HL-60 (cell line): ENCODE results near the gene IGHMBP2.

Source experiments
- DNase-seq, 2 experiments: peaks; one replicate each; pipeline ENCODE4 v3.0.0-alpha.2; 2010 to 2020; ENCODE audit warnings: low read depth in 1 of 2, low spot score in 1 of 2
- H3K27ac ChIP-seq: fragments of 250-450 bp; sonication (Bioruptor Pico); replicated peaks from 2 replicates; pipeline ENCODE4 v1.5.1; 2020; ENCODE audit warnings: mild to moderate bottlenecking, moderate library complexity
- H3K27me3 ChIP-seq: fragments of 250-450 bp; sonication (Bioruptor Pico); 2 replicates; pipeline ENCODE4 v1.5.1; 2021; ENCODE audit warnings: mild to moderate bottlenecking, moderate library complexity; ENCODE audit not compliant: insufficient read depth, poor library complexity, severe bottlenecking
- H3K4me3 ChIP-seq: replicated peaks from 2 replicates; pipeline ENCODE4 v1.5.1; 2011; ENCODE audit warnings: mild to moderate bottlenecking, control low read depth, low read length; ENCODE audit not compliant: insufficient read depth
- GABPA ChIP-seq: IDR thresholded peaks from 2 replicates; pipeline ENCODE4 v1.6.1; 2012; ENCODE audit warnings: low read depth
- POLR2AphosphoS5 ChIP-seq: IDR thresholded peaks from 2 replicates; pipeline ENCODE4 v1.6.1; 2012; ENCODE audit warnings: low read depth
- SPI1 ChIP-seq: IDR thresholded peaks from 2 replicates; pipeline ENCODE4 v1.6.1; 2012; ENCODE audit warnings: low read depth, mild to moderate bottlenecking, borderline replicate concordance
- TF ChIP-seq, protein P1 (sequence below): IDR thresholded peaks from 2 replicates; pipeline ENCODE4 v1.6.1; 2012; ENCODE audit warnings: low read depth; ENCODE audit not compliant: insufficient replicate concordance
- TF ChIP-seq, protein P2 (sequence below): IDR thresholded peaks from one replicate; pipeline ENCODE4 v1.5.1; 2011; ENCODE audit warnings: low read length, control low read depth, inconsistent platforms; ENCODE audit not compliant: insufficient read depth

IGHMBP2 gene

DNA sequence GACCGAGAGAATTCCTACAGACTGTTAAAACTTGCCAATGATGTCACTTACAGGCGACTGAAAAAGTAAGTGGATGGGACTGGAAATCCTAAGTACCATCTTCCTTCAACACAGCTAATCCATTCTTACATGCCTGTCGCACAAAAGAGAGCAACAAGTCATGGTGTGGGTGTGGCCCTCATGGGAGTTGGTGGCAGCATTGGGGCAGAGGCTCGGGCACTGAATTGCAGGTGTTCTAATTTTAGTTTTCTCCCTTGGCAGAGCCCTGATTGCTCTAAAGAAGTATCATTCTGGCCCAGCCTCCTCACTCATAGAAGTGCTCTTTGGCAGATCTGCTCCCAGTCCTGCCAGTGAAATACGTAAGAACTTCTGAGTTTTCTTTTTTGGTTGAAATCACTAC is 4.6 kb downstream of the IGHMBP2 start:
- no peak for TF ChIP-seq GABPA
- TF ChIP-seq, protein P1, sequence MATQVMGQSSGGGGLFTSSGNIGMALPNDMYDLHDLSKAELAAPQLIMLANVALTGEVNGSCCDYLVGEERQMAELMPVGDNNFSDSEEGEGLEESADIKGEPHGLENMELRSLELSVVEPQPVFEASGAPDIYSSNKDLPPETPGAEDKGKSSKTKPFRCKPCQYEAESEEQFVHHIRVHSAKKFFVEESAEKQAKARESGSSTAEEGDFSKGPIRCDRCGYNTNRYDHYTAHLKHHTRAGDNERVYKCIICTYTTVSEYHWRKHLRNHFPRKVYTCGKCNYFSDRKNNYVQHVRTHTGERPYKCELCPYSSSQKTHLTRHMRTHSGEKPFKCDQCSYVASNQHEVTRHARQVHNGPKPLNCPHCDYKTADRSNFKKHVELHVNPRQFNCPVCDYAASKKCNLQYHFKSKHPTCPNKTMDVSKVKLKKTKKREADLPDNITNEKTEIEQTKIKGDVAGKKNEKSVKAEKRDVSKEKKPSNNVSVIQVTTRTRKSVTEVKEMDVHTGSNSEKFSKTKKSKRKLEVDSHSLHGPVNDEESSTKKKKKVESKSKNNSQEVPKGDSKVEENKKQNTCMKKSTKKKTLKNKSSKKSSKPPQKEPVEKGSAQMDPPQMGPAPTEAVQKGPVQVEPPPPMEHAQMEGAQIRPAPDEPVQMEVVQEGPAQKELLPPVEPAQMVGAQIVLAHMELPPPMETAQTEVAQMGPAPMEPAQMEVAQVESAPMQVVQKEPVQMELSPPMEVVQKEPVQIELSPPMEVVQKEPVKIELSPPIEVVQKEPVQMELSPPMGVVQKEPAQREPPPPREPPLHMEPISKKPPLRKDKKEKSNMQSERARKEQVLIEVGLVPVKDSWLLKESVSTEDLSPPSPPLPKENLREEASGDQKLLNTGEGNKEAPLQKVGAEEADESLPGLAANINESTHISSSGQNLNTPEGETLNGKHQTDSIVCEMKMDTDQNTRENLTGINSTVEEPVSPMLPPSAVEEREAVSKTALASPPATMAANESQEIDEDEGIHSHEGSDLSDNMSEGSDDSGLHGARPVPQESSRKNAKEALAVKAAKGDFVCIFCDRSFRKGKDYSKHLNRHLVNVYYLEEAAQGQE, result no peak
- no peak for TF ChIP-seq POLR2AphosphoS5
- no peak for TF ChIP-seq SPI1
- no peaks in the 10 kb centered on the region for H3K27me3 ChIP-seq
- no peak overlapping the region for H3K27ac ChIP-seq
- DNase-seq, result no peak
- no peak overlapping the region for H3K4me3 ChIP-seq

DNA sequence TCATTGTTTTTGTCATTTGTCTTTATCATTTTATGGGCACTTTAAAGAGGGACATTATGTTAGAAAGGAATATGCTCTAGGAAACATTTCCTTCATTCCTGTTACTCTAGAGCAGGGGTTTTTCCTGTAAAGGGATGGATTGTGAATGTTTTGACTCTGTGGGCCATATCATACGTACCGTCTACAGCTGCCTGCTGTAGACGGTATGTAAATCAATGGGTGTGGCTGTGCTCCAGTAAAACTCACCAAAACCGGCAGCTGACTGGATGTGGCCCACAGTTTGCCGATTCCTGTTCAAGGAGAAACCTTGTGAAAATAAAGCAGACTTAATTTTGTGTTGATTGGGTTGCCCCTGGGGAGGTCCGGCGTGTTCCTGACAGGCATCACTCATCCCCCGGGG is 7.3 kb downstream of the IGHMBP2 start:
- no peak overlapping the region for H3K4me3 ChIP-seq
- TF ChIP-seq GABPA (no peak), POLR2AphosphoS5 (no peak), SPI1 (no peak)
- TF ChIP-seq, protein P2, sequence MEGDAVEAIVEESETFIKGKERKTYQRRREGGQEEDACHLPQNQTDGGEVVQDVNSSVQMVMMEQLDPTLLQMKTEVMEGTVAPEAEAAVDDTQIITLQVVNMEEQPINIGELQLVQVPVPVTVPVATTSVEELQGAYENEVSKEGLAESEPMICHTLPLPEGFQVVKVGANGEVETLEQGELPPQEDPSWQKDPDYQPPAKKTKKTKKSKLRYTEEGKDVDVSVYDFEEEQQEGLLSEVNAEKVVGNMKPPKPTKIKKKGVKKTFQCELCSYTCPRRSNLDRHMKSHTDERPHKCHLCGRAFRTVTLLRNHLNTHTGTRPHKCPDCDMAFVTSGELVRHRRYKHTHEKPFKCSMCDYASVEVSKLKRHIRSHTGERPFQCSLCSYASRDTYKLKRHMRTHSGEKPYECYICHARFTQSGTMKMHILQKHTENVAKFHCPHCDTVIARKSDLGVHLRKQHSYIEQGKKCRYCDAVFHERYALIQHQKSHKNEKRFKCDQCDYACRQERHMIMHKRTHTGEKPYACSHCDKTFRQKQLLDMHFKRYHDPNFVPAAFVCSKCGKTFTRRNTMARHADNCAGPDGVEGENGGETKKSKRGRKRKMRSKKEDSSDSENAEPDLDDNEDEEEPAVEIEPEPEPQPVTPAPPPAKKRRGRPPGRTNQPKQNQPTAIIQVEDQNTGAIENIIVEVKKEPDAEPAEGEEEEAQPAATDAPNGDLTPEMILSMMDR, result no peak
- TF ChIP-seq, protein P1, result no peak
- no peak overlapping the region for H3K27ac ChIP-seq
- DNase-seq, result no peak
- no peaks in the 10 kb centered on the region for H3K27me3 ChIP-seq

DNA sequence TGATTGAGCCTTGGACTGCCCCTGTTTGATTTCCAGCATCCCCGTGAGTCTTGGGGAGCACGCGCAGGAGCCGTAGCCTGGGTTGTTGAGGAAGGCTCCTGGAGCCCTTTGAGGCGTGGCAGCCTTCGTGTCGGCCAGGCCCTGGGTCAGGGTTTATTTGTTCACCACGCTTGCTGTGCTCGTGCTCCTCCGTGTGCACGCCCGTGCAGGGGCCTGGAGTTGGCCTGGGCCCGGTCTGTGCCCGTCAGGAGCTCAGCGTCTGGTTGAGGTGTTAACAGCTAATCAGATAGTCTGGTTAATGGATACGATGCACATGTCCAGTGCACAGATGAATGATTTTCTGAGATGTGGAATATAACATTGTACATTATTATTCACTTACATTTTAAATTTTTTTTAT is 8.0 kb downstream of the IGHMBP2 start:
- H3K4me3 ChIP-seq, result no peak overlapping the region
- TF ChIP-seq POLR2AphosphoS5, result no peak
- TF ChIP-seq SPI1, result no peak
- TF ChIP-seq, protein P1, result no peak
- TF ChIP-seq GABPA, result no peak
- TF ChIP-seq, protein P2, result no peak
- no peak for DNase-seq
- no peaks in the 10 kb centered on the region for H3K27me3 ChIP-seq
- H3K27ac ChIP-seq, result no peak overlapping the region

DNA sequence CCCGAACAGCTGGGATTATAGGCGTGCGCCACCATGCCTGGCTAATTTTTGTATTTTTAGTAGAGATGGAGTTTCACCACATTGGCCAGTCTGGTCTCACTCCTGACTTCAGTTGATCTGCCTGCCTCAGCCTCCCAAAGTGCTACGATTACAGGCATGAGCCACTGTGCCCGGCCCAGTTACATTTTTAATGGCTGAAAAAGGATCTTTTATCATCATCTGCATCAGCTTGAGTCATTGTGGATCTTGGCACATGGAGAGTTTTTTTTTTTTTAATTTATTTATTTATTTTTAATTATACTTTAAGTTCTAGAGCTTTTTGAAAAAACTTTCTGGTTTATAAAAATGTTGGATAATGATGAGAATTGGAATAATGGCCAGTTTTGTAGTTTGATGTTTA is 8.6 kb downstream of the IGHMBP2 start:
- Histone ChIP-seq H3K27me3 (no peaks in the 10 kb centered on the region), H3K27ac (no peak overlapping the region), H3K4me3 (no peak overlapping the region)
- TF ChIP-seq, protein P1, result no peak
- TF ChIP-seq, protein P2, result no peak
- TF ChIP-seq GABPA (no peak), POLR2AphosphoS5 (no peak), SPI1 (no peak)
- no peak for DNase-seq
